Upper lobe of left lung (tissue), 6 donors: Measurements from ENCODE around the gene ASPA. TPM values are rescaled to one million over a fixed set of nuclear protein-coding genes. Genes with fewer than 3 reads are reported as not detected.
"Not testable (repeated sequence)": the region's sequence is repeated elsewhere in the genome, so short reads cannot be mapped to it uniquely, and the experiment has no call there.

Experiments used
- ATAC-seq, 2 donors: fragments of 200-7000 bp; cut with Tn5 transposase; one replicate each; pipeline ENCODE4 v1.9.1; 2022; ENCODE audit warnings: mild to moderate bottlenecking in 2 of 2, moderate library complexity in 2 of 2; ENCODE audit not compliant: low FRiP score in 2 of 2
- DNase-seq, 2 donors: peaks; one replicate each; pipeline ENCODE4 v3.0.0-alpha.2; 2019 to 2020
- H3K27ac ChIP-seq, 4 donors: fragments of 200-600 bp; sonication (generic); one replicate each; pipeline ENCODE4 v1.5.1; 2016 to 2019
- H3K27me3 ChIP-seq, 4 donors: fragments of 200-600 bp; sonication (generic); one replicate each; pipeline ENCODE4 v1.5.1; 2017 to 2019
- H3K36me3 ChIP-seq, 4 donors: fragments of 200-600 bp; sonication (generic); one replicate each; pipeline ENCODE4 v1.5.1; 2016 to 2019
- H3K4me1 ChIP-seq, 4 donors: fragments of 200-600 bp; sonication (generic); one replicate each; pipeline ENCODE4 v1.5.1; 2018 to 2019
- H3K4me3 ChIP-seq, 4 donors: fragments of 200-600 bp; sonication (generic); one replicate each; pipeline ENCODE4 v1.5.1; 2017 to 2019; ENCODE audit warnings: mild to moderate bottlenecking in 2 of 4, moderate library complexity in 1 of 4
- H3K9me3 ChIP-seq, 4 donors: fragments of 200-600 bp; sonication (generic); one replicate each; pipeline ENCODE4 v1.5.1; 2018 to 2019
- EP300 ChIP-seq, 4 donors: sonication (generic); formaldehyde crosslinking; IDR thresholded peaks; one replicate each; pipeline ENCODE4 v1.5.1; 2017; ENCODE audit warnings: antibody characterized with exemption in 4 of 4, control low read depth in 2 of 4
- POLR2A ChIP-seq, 4 donors: fragments of 450-650 bp; IDR thresholded peaks; one replicate each; pipeline ENCODE4 v1.5.1; 2016 to 2017; ENCODE audit warnings: antibody characterized with exemption in 4 of 4, mild to moderate bottlenecking in 2 of 4
- POLR2AphosphoS5 ChIP-seq, 2 donors: sonication (generic); formaldehyde crosslinking; IDR thresholded peaks; one replicate each; pipeline ENCODE4 v1.5.1; 2017; ENCODE audit warnings: antibody characterized with exemption in 2 of 2
- WGBS, 2 donors: methylation state at CpG; one replicate each; pipeline ENCODE4 v1.1.5; 2017 to 2018; 5-methylcytosine and 5-hydroxymethylcytosine counted together
- total RNA-seq, 6 donors: library from RNA; depleted of rRNA in 4 of 6; stranded (reverse); fragments of >200 nt in 4 of 6; gene quantifications; one replicate each; pipeline versions ENCODE4 v1.1.0 to v1.2.1, GENCODE V29; 2016 to 2021
- TF ChIP-seq, protein P1 (sequence below), 6 experiments: fragments of 450-650 bp in 4 of 6; fragments of 200-600 bp in 2 of 6; sonication (generic) in 2 of 6; IDR thresholded peaks; one replicate each; pipeline ENCODE4 v1.5.1; 2016 to 2019; ENCODE audit warnings: antibody characterized with exemption in 6 of 6
- donor health status: DM: no; HTN: no; CAD: no; lungs with moderate emphysema.
- donor health status: DM: no; HTN: yes; CAD: no; lungs with severe emphysema.

Gene ASPA
- 1 to 10 TPM in 3 of 6 donors, under 1 TPM in 3; 0.76 to 7.6 (median 1.2) TPM for total RNA-seq

DNA sequence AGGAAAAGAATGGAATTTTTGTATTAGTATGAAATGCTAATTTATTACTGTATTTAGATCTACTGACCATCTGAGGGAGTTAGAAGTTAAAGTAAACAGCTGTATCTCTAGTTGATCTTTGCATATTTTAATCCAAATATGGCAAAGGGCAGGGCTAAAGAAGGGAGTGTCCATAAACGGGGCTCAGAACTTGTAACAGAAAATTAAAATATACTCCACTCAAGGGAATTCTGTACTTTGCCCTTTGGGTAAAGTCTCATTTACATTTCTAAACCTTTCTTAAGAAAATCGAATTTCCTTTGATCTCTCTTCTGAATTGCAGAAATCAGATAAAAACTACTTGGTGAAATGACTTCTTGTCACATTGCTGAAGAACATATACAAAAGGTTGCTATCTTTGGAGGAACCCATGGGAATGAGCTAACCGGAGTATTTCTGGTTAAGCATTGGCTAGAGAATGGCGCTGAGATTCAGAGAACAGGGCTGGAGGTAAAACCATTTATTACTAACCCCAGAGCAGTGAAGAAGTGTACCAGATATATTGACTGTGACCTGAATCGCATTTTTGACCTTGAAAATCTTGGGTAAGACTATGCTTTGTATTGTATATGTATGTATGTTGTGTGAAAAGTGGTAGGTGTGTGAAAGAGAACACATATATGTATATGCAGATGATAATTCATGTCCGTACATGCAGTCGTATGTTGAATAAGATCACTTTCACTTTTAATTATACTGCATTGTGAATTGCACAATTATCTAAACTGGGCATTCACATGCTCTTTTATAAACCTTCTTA, at the start of gene ASPA:
Gene ASPA, plus strand, starts transcription at position 186 of the 799 bp plus-strand sequence. Its CDS starts 163 bp downstream, at position 349.
- H3K9me3 ChIP-seq, result no peaks in the 10 kb centered on the region
- ATAC-seq (peak in 1 of 2 donors; percentile 75), DNase-seq (no peak)
- H3K27ac ChIP-seq, result peak within 1 kb of the TSS; percentile 40 to 42 (median 42)
- H3K36me3 ChIP-seq, result no peaks in the 10 kb centered on the region
- WGBS, 2 donors, result 41 to 53% methylated on average over 7 of the region's 7 CpGs
- TF ChIP-seq POLR2A (IDR thresholded peaks at IDR 0.05) (no peak), POLR2AphosphoS5 (IDR thresholded peaks at IDR 0.05) (no peak), EP300 (IDR thresholded peaks at IDR 0.05) (no peak)
- TF ChIP-seq, protein P1, sequence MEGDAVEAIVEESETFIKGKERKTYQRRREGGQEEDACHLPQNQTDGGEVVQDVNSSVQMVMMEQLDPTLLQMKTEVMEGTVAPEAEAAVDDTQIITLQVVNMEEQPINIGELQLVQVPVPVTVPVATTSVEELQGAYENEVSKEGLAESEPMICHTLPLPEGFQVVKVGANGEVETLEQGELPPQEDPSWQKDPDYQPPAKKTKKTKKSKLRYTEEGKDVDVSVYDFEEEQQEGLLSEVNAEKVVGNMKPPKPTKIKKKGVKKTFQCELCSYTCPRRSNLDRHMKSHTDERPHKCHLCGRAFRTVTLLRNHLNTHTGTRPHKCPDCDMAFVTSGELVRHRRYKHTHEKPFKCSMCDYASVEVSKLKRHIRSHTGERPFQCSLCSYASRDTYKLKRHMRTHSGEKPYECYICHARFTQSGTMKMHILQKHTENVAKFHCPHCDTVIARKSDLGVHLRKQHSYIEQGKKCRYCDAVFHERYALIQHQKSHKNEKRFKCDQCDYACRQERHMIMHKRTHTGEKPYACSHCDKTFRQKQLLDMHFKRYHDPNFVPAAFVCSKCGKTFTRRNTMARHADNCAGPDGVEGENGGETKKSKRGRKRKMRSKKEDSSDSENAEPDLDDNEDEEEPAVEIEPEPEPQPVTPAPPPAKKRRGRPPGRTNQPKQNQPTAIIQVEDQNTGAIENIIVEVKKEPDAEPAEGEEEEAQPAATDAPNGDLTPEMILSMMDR (IDR thresholded peaks at IDR 0.05), result no peak
- H3K4me3 ChIP-seq, result peak within 1 kb of the TSS in 3 of 4 donors; percentile 24 to 42 (median 40)
- no peaks in the 10 kb centered on the region for H3K27me3 ChIP-seq
- H3K4me1 ChIP-seq, result peaks cover 0 to 5% (median 0%) of the 10 kb centered on the region in 4 donors

DNA sequence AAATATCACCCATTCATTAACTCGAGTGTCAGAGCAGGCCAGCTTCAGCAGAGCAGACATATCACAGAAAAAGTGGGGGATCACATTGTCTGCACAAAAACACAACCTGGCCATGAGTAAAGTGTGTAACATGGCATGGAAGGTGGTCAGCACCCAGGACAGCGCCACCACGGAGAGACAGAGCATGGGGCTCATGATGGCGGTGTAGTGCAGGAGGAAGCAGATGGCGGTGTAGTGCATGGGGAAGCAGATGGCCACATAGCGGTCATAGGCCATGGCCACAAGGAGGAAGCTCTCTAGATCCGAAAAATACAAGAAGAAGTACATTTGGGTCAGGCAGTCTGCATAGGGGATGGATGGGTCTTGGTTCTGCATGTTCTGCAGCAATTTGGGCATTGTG, 42.6 kb upstream of the ASPA start:
- H3K4me1 ChIP-seq, DNase-seq, H3K4me3 ChIP-seq, H3K36me3 ChIP-seq, H3K27me3 ChIP-seq, H3K9me3 ChIP-seq, H3K27ac ChIP-seq: not testable (repeated sequence)
- WGBS, 2 donors, result 22 to 34% methylated on average over 7 of the region's 7 CpGs
- ATAC-seq, result peak; percentile 42 to 74

DNA sequence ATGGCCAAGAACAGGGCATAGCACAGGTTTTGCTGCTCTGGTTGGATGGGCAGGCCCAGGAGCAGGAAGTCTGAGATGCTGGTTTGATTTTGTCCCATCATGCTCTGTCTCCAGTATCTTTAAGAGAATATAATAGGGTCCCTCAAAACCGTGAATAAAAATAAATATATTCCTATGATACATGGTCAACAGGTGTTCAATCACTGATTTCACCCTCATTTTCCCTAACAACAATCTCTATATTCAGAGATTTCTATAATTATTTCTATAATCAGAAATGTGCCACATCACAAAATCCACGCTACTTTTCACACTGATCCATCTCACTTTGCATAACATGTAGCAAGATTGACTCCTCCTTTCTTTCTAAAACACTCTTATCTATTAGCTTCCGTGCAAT, 42.1 kb upstream of the ASPA start, which contains the start of gene OR1E2:
Gene OR1E2, minus strand, starts transcription at position 101 of the 400 bp plus-strand sequence. Its CDS starts 0 bp downstream, at position 101.
- Histone ChIP-seq H3K4me1 (no peaks in the 10 kb centered on the region), H3K4me3 (no peak within 1 kb of the TSS), H3K27me3 (no peaks in the 10 kb centered on the region), H3K27ac (no peak within 1 kb of the TSS), H3K36me3 (no peaks in the 10 kb centered on the region), H3K9me3 (peaks cover 0 to 3% (median 0%) of the 10 kb centered on the region in 4 donors)
- 71 to 74% methylated on average over 3 of the region's 3 CpGs for WGBS, 2 donors
- DNase-seq (no peak), ATAC-seq (no peak)
- TF ChIP-seq, protein P1 (IDR thresholded peaks at IDR 0.05), result no peak
- no peak for TF ChIP-seq POLR2AphosphoS5 (IDR thresholded peaks at IDR 0.05)
- no peak for TF ChIP-seq EP300 (IDR thresholded peaks at IDR 0.05)
- TF ChIP-seq POLR2A (IDR thresholded peaks at IDR 0.05), result no peak

DNA sequence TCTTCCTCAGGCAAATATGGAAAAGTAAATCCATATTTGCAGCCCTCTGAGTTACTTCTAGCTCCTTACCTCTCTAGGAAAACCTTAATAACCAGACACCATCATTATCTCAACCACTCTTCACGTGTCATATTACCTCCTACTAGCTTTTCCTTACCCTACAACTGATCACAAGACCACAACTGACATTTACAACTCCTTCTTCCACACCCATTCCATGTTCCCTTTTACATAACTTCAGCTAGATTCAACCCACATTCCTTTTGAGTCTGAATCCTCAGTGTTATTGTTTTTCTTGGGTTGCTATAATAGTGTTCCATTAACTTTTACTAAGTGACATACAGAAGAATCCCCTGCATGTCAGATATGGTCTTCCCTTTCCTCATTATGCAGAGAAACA, 37.4 kb upstream of the ASPA start:
- TF ChIP-seq EP300 (IDR thresholded peaks at IDR 0.05), result no peak
- TF ChIP-seq, protein P1 (IDR thresholded peaks at IDR 0.05), result no peak
- TF ChIP-seq POLR2AphosphoS5 (IDR thresholded peaks at IDR 0.05), result no peak
- TF ChIP-seq POLR2A (IDR thresholded peaks at IDR 0.05), result no peak
- Histone ChIP-seq H3K27ac (no peak overlapping the region), H3K4me1 (no peaks in the 10 kb centered on the region), H3K9me3 (no peaks in the 10 kb centered on the region), H3K27me3 (no peaks in the 10 kb centered on the region), H3K4me3 (no peak overlapping the region), H3K36me3 (no peaks in the 10 kb centered on the region)
- DNase-seq (no peak), ATAC-seq (no peak)
- WGBS, 2 donors, result 67 to 70% methylated on average over 1 of the region's 1 CpG

DNA sequence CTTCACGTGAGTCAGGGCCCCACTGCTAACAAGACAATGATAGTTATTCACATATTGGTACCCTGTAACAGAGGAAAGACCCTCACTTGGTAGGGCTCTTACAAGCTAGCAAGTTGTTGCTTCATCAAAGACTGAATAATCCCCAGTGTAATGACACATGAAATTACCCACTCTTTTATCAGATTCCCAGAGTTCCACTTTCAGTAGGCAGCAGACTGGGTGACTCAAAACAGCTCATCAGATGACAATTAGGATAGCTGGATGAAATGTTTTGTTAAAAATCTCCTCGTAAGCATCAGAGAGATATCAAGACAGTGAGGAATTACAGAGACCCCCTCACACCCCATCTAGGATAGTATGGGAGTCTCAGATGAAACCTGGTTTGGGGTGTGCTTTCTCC, 35.3 kb upstream of the ASPA start:
- Histone ChIP-seq H3K36me3 (no peaks in the 10 kb centered on the region), H3K27me3 (no peaks in the 10 kb centered on the region), H3K4me1 (no peaks in the 10 kb centered on the region), H3K27ac (no peak overlapping the region), H3K9me3 (no peaks in the 10 kb centered on the region), H3K4me3 (no peak overlapping the region)
- TF ChIP-seq, protein P1 (IDR thresholded peaks at IDR 0.05), result no peak
- no peak for TF ChIP-seq EP300 (IDR thresholded peaks at IDR 0.05)
- TF ChIP-seq POLR2AphosphoS5 (IDR thresholded peaks at IDR 0.05), result no peak
- no peak for TF ChIP-seq POLR2A (IDR thresholded peaks at IDR 0.05)
- 58 to 69% methylated on average over 2 of the region's 2 CpGs for WGBS, 2 donors
- ATAC-seq (no peak), DNase-seq (no peak)
